CD14-positive monocyte (primary cell): Measurements from ENCODE around the gene LECT2. TPM values are rescaled to one million over a fixed set of nuclear protein-coding genes. Genes with fewer than 3 reads are reported as not detected.

Experiments
- DNase-seq, 3 donors: peaks; one replicate each; pipeline ENCODE4 v3.0.0-alpha.2; 2011 to 2022
- H2AFZ ChIP-seq: 2 replicates; pipeline ENCODE4 v1.6.0; 2012; ENCODE audit warnings: mild to moderate bottlenecking, low read depth, low read length, inconsistent platforms; ENCODE audit not compliant: insufficient read depth, poor library complexity, severe bottlenecking
- H3K27ac ChIP-seq, 2 donors: 1 replicate in 1 of 2; 2 replicates in 1 of 2; pipeline ENCODE4 v1.5.1; 2012 to 2013; ENCODE audit warnings: low read length in 2 of 2, control low read depth in 1 of 2, inconsistent platforms in 1 of 2, low read depth in 1 of 2, mild to moderate bottlenecking in 1 of 2
- H3K27me3 ChIP-seq, 2 donors: one replicate each; pipeline versions ENCODE4 v1.6.0 to v1.6.1; 2011 to 2013; ENCODE audit warnings: low read length in 2 of 2; ENCODE audit not compliant: control insufficient read depth in 2 of 2, insufficient read depth in 2 of 2
- H3K36me3 ChIP-seq, 2 donors: replicated peaks in 1 of 2; 1 replicate in 1 of 2; 2 replicates in 1 of 2; pipeline versions ENCODE4 v1.5.1 to v1.6.1; 2012 to 2013; ENCODE audit warnings: low read length in 2 of 2, control low read depth in 1 of 2, inconsistent platforms in 1 of 2, mild to moderate bottlenecking in 1 of 2; ENCODE audit not compliant: insufficient read depth in 2 of 2, control insufficient read depth in 1 of 2
- H3K4me1 ChIP-seq, 2 donors: 1 replicate in 1 of 2; 2 replicates in 1 of 2; pipeline versions ENCODE4 v1.5.1 to v1.6.1; 2012 to 2013; ENCODE audit warnings: low read length in 2 of 2, control low read depth in 1 of 2, inconsistent platforms in 1 of 2, mild to moderate bottlenecking in 1 of 2, moderate library complexity in 1 of 2; ENCODE audit not compliant: insufficient read depth in 2 of 2, control insufficient read depth in 1 of 2
- H3K4me2 ChIP-seq: replicated peaks from 2 replicates; pipeline ENCODE3; 2012; ENCODE audit warnings: low read length, moderate library complexity, mild to moderate bottlenecking; ENCODE audit not compliant: poor library complexity, severe bottlenecking; ENCODE audit errors: extremely low read depth
- H3K4me3 ChIP-seq, 3 experiments: fragments of 200-600 bp in 1 of 3; sonication (generic) in 1 of 3; replicated peaks in 1 of 3; 1 replicate in 2 of 3; 2 replicates in 1 of 3; pipeline ENCODE4 v1.5.1; 2011 to 2013; ENCODE audit warnings: low read length in 3 of 3, mild to moderate bottlenecking in 3 of 3, control low read depth in 2 of 3, low read depth in 2 of 3, inconsistent platforms in 1 of 3, moderate library complexity in 1 of 3
- H3K79me2 ChIP-seq: 2 replicates; pipeline ENCODE4 v1.6.0; 2012; ENCODE audit warnings: mild to moderate bottlenecking, control low read depth, inconsistent platforms, low read length, moderate library complexity; ENCODE audit not compliant: insufficient read depth
- H3K9ac ChIP-seq: 2 replicates; pipeline ENCODE4 v1.6.0; 2017; ENCODE audit warnings: low read length, mild to moderate bottlenecking; ENCODE audit not compliant: insufficient read depth, poor library complexity, severe bottlenecking
- H3K9me3 ChIP-seq, 2 donors: replicated peaks in 1 of 2; 1 replicate in 1 of 2; 2 replicates in 1 of 2; pipeline versions ENCODE4 v1.5.1 to v1.6.1; 2012 to 2013; ENCODE audit warnings: low read length in 2 of 2, control low read depth in 1 of 2; ENCODE audit not compliant: control insufficient read depth in 1 of 2, insufficient read depth in 1 of 2
- H4K20me1 ChIP-seq: 2 replicates; pipeline ENCODE4 v1.6.0; 2012; ENCODE audit warnings: mild to moderate bottlenecking, low read length, control low read depth, moderate library complexity; ENCODE audit not compliant: insufficient read depth
- H3K27ac Mint-ChIP-seq, 7 donors: one replicate each; pipeline ENCODE4 v1.8.0; 2020; ENCODE audit warnings: mild to moderate bottlenecking in 7 of 7, mixed read lengths in 7 of 7, moderate library complexity in 6 of 7, inconsistent platforms in 2 of 7
- H3K27me3 Mint-ChIP-seq, 3 donors: one replicate each; pipeline ENCODE4 v1.8.0; 2021 to 2022; ENCODE audit warnings: low read depth in 3 of 3, mild to moderate bottlenecking in 3 of 3, mixed read lengths in 3 of 3, moderate library complexity in 3 of 3, inconsistent platforms in 1 of 3
- H3K36me3 Mint-ChIP-seq, 2 donors: one replicate each; pipeline ENCODE4 v1.8.0; 2020; ENCODE audit warnings: mixed read lengths in 2 of 2, inconsistent platforms in 1 of 2, mild to moderate bottlenecking in 1 of 2
- H3K4me1 Mint-ChIP-seq: one replicate; pipeline ENCODE4 v1.8.0; 2020; ENCODE audit warnings: mild to moderate bottlenecking, mixed read lengths
- H3K4me3 Mint-ChIP-seq, 2 donors: one replicate each; pipeline ENCODE4 v1.8.0; 2020; ENCODE audit warnings: mild to moderate bottlenecking in 2 of 2, mixed read lengths in 2 of 2, moderate library complexity in 1 of 2
- H3K9me3 Mint-ChIP-seq, 7 donors: one replicate each; pipeline ENCODE4 v1.8.0; 2020 to 2022; ENCODE audit warnings: mixed read lengths in 7 of 7, mild to moderate bottlenecking in 6 of 7, moderate library complexity in 6 of 7, inconsistent platforms in 2 of 7
- CTCF ChIP-seq: fragments of 200-600 bp; IDR thresholded peaks from one replicate; pipeline ENCODE4 v1.8.0; 2022; ENCODE audit warnings: antibody characterized with exemption, mild to moderate bottlenecking
- WGBS: methylation state at CpG from one replicate; pipeline ENCODE4 v1.1.5; 2013; ENCODE audit warnings: missing lambda C conversion rate; ENCODE audit not compliant: insufficient coverage; 5-methylcytosine and 5-hydroxymethylcytosine counted together
- intact Hi-C, 2 donors: fragments of 100-400 bp; cut with micrococcal nuclease; formaldehyde crosslinking; loops; one replicate each; pipeline versions ENCODE4 v1.15.0 to v1.15.1; 2023
- polyA plus RNA-seq, 3 donors: library from polyadenylated mRNA; depleted of rRNA in 1 of 3; unstranded in 2 of 3; stranded (reverse) in 1 of 3; fragments of 300-500 nt in 2 of 3; fragments of >200 nt in 1 of 3; fragmentation: Illumina TruSeq in 2 of 3; gene quantifications; 1 replicate in 2 of 3; 2 replicates in 1 of 3; pipeline ENCODE4 v1.2.3, GENCODE V29; 2012 to 2021

Gene LECT2
- polyA plus RNA-seq, 3 donors, result not detected

- Mint-ChIP-seq H3K27ac (no peak overlapping the region), H3K4me1 (no peaks in the 10 kb centered on the region), H3K9me3 (peaks cover 0 to 6% (median 3%) of the 10 kb centered on the region in 7 donors), H3K27me3 (peaks cover 21 to 56% (median 31%) of the 10 kb centered on the region in 3 donors), H3K4me3 (no peak overlapping the region), H3K36me3 (no peaks in the 10 kb centered on the region)
- no peak for DNase-seq
- no peak overlapping the region for H3K4me3 ChIP-seq
- no peaks in the 10 kb centered on the region for H3K9me3 ChIP-seq
- H3K79me2 ChIP-seq, result no peaks in the 10 kb centered on the region
- no peak overlapping the region for H3K9ac ChIP-seq
- H3K27me3 ChIP-seq, result peaks cover 44 to 54% of the 10 kb centered on the region in 2 donors
- H3K4me1 ChIP-seq, result no peaks in the 10 kb centered on the region
- no peak overlapping the region for H3K27ac ChIP-seq
- intact Hi-C loops, result loop anchor here (10.0 kb wide), 2 partner anchors 53 to 113 kb away; partner anchors contain the start of gene TGFBI (in 1 of the 2)
- no peak for TF ChIP-seq CTCF
- no peaks in the 10 kb centered on the region for H3K36me3 ChIP-seq
- no CpG with 5 or more reads among the region's 1 CpG for WGBS
- no peak overlapping the region for H3K4me2 ChIP-seq
- no peak overlapping the region for H2AFZ ChIP-seq
- H4K20me1 ChIP-seq, result no peaks in the 10 kb centered on the region
Observed at GRCh38 chr5:135971701-135972100, 16.9 kb upstream of the LECT2 start.

DNA sequence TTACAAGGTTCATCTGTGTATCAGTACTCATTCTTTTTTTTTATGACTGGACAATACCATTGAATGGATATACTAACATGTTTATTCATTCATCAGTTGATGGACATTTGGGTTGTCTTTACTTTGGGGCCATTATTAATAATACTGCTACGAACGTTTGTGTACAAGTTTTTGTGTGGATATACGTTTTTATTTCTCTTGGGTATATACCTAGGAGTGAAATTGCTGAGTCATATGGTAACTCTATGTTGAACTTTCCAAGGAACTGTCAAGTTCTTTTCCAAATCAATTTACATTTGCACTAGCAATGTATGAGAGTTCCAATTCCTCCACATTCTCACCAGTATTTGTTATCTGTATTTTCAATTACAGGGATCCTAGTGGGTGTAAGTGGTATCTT lies 12.0 kb upstream of the LECT2 start:
- Mint-ChIP-seq H3K4me1 (peaks cover 3% of the 10 kb centered on the region), H3K4me3 (no peak overlapping the region), H3K36me3 (no peaks in the 10 kb centered on the region), H3K9me3 (peaks cover 0 to 6% (median 3%) of the 10 kb centered on the region in 7 donors), H3K27me3 (peaks cover 10 to 40% (median 20%) of the 10 kb centered on the region in 3 donors), H3K27ac (no peak overlapping the region)
- no peak overlapping the region for H3K9ac ChIP-seq
- H3K9me3 ChIP-seq, result no peaks in the 10 kb centered on the region
- intact Hi-C loops, result no loop called here
- no CpG with 5 or more reads among the region's 3 CpGs for WGBS
- H3K4me2 ChIP-seq, result no peak overlapping the region
- no peak overlapping the region for H3K27ac ChIP-seq
- no peak for DNase-seq
- no peak for TF ChIP-seq CTCF
- no peaks in the 10 kb centered on the region for H4K20me1 ChIP-seq
- H3K27me3 ChIP-seq, result peaks cover 18 to 24% of the 10 kb centered on the region in 2 donors
- H3K79me2 ChIP-seq, result no peaks in the 10 kb centered on the region
- no peaks in the 10 kb centered on the region for H3K4me1 ChIP-seq
- H2AFZ ChIP-seq, result no peak overlapping the region
- no peak overlapping the region for H3K4me3 ChIP-seq
- no peaks in the 10 kb centered on the region for H3K36me3 ChIP-seq
